ENCODE results near the gene STEAP1.

The STEAP1 gene

DNA sequence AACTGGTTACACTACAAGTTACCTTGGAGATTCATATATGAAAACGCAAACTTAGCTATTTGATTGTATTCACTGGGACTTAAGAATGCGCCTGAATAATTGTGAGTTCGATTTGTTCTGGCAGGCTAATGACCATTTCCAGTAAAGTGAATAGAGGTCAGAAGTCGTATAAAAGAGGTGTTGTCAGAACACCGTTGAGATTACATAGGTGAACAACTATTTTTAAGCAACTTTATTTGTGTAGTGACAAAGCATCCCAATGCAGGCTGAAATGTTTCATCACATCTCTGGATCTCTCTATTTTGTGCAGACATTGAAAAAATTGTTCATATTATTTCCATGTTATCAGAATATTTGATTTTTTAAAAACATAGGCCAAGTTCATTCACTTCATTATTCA lies 9.3 kb downstream of the STEAP1 start:
- H3K27me3 Mint-ChIP-seq, result peaks cover 3% of the 10 kb centered on the region
- no peaks in the 10 kb centered on the region for H3K36me3 Mint-ChIP-seq
- no peak overlapping the region for H3K4me3 Mint-ChIP-seq
- no peaks in the 10 kb centered on the region for H3K9me3 Mint-ChIP-seq
- ATAC-seq (ENCODE audit: low read depth) (no peak), DNase-seq (ENCODE audit: low spot score in 2 of 2) (no peak)
- no peak overlapping the region for H3K27ac Mint-ChIP-seq
- no peaks in the 10 kb centered on the region for H3K4me1 Mint-ChIP-seq

DNA sequence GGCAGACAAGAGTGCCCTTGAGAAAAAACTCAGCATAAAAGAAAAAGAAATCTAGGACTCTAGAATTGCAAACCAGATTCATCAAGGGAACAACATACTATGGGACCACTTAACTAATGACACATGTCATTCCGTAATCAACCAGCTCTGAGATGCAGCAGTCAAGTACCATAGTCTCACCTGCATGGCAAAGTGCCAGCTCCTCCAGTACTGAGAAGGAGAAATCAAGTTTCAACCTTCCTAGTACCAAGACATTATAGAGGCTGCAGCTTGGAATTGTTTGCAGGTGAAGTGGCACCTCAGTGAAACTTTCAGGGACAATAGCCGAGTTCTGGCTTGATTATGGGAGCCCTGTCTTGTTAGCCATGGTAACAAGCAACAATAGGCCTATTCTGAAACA lies 11.5 kb downstream of the STEAP1 start:
- peaks cover 3% of the 10 kb centered on the region for H3K9me3 Mint-ChIP-seq
- H3K4me1 Mint-ChIP-seq, result no peaks in the 10 kb centered on the region
- DNase-seq (ENCODE audit: low spot score in 2 of 2) (no peak), ATAC-seq (ENCODE audit: low read depth) (no peak)
- peaks cover 3% of the 10 kb centered on the region for H3K27me3 Mint-ChIP-seq
- no peak overlapping the region for H3K4me3 Mint-ChIP-seq
- peaks cover under 1% of the 10 kb centered on the region for H3K36me3 Mint-ChIP-seq
- H3K27ac Mint-ChIP-seq, result no peak overlapping the region

DNA sequence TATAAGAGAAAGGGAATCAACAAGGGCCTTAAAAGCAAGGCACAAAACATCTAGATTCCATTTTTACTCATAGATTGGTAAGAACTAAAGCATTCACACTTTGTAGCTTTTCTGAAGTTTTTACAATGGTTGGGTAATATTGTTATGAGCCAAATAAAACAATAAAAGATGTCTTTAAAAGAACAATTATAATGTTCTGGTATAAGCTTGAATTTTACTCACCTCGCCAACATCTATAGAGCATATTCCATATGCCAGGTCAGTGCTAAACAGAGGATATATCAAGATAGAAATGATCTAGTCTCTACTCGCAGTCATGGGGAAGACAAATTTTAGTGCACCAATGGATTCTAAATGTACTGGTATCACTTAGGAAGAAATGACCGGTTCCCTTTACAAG lies 11.9 kb downstream of the STEAP1 start:
- Mint-ChIP-seq H3K4me3 (no peak overlapping the region), H3K27ac (no peak overlapping the region), H3K27me3 (peaks cover 6% of the 10 kb centered on the region), H3K4me1 (no peaks in the 10 kb centered on the region), H3K9me3 (peaks cover 6% of the 10 kb centered on the region), H3K36me3 (peaks cover 5% of the 10 kb centered on the region)
- ATAC-seq (ENCODE audit: low read depth) (no peak), DNase-seq (ENCODE audit: low spot score in 2 of 2) (no peak)

DNA sequence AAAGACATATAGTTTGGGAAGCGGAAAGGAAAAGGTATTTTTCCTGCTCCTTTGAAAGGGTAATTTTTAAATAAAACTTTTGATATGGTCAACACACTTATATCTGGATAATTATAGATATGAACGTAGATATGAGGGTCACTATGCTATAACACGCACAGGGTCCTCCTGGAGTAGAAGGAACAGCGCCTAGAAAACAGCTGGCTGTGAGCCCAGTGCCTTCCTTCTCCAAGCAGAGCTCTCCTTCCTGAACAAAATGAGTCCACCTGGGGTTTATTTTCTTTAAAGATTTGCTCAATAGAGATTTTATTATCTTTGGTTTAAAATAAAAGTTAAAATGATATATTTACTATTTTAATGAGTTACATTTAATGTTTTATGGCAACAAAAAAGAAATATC lies 13.1 kb downstream of the STEAP1 start:
- Mint-ChIP-seq H3K4me3 (no peak overlapping the region), H3K27ac (no peak overlapping the region), H3K9me3 (peaks cover 6% of the 10 kb centered on the region), H3K4me1 (no peaks in the 10 kb centered on the region), H3K36me3 (peaks cover 5% of the 10 kb centered on the region), H3K27me3 (peaks cover 11% of the 10 kb centered on the region)
- no peak for ATAC-seq (ENCODE audit: low read depth)
- no peak for DNase-seq (ENCODE audit: low spot score in 2 of 2)

- peaks cover 5% of the 10 kb centered on the region for H3K4me1 Mint-ChIP-seq
- DNase-seq (ENCODE audit: low spot score in 2 of 2) (no peak), ATAC-seq (ENCODE audit: low read depth) (no peak)
- H3K4me3 Mint-ChIP-seq, result no peak overlapping the region
- H3K27me3 Mint-ChIP-seq, result peaks cover 8% of the 10 kb centered on the region
- peaks cover 5% of the 10 kb centered on the region for H3K36me3 Mint-ChIP-seq
- H3K27ac Mint-ChIP-seq, result no peak overlapping the region
- peaks cover 6% of the 10 kb centered on the region for H3K9me3 Mint-ChIP-seq
These were observed 15.6 kb downstream of the STEAP1 start for GRCh38 chr7:90169891-90170290.

DNA sequence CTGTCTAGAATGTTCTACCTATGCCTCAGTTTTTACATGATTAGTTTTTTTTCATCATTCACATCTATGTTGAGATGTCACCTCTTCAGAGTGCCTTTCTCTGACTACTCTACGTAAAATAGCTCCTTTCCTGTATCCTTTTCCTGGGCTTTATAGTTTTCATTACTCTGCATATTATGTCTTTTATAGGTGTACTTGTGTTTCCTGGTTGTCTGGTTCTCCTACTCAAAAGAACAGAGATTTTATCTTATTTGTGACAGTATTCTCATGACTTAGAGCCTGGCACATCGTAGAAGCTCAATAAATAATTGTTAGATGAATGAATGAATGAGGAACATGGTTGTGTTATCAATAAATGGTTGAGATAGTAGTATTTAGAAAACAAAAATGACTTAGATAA lies 17.9 kb downstream of the STEAP1 start:
- Mint-ChIP-seq H3K27me3 (peaks cover 8% of the 10 kb centered on the region), H3K4me1 (peaks cover 5% of the 10 kb centered on the region)

GRCh38 chr7:90172624-90173023 lies 18.4 kb downstream of the STEAP1 start:
- Mint-ChIP-seq H3K4me1 (peaks cover 5% of the 10 kb centered on the region), H3K27me3 (peaks cover 8% of the 10 kb centered on the region), H3K9me3 (peaks cover 6% of the 10 kb centered on the region), H3K4me3 (no peak overlapping the region), H3K36me3 (peaks cover 5% of the 10 kb centered on the region), H3K27ac (no peak overlapping the region)
- no peak for ATAC-seq (ENCODE audit: low read depth)
- DNase-seq (ENCODE audit: low spot score in 2 of 2), result no peak

More for the DNA sequence above, 17.9 kb downstream of the STEAP1 start:
- no peak for DNase-seq (ENCODE audit: low spot score in 2 of 2)
- H3K27ac Mint-ChIP-seq, result no peak overlapping the region
- no peak overlapping the region for H3K4me3 Mint-ChIP-seq
- peaks cover 6% of the 10 kb centered on the region for H3K9me3 Mint-ChIP-seq
- ATAC-seq (ENCODE audit: low read depth), result no peak
- peaks cover 5% of the 10 kb centered on the region for H3K36me3 Mint-ChIP-seq

GRCh38 chr7:90173127-90173844 lies 19.0 kb downstream of the STEAP1 start:
- Mint-ChIP-seq H3K9me3 (peaks cover 6% of the 10 kb centered on the region), H3K27me3 (peaks cover 8% of the 10 kb centered on the region), H3K4me1 (peaks cover 5% of the 10 kb centered on the region), H3K36me3 (peaks cover 5% of the 10 kb centered on the region), H3K4me3 (no peak overlapping the region), H3K27ac (no peak overlapping the region)
- DNase-seq (ENCODE audit: low spot score in 2 of 2), result no peak
- no peak for ATAC-seq (ENCODE audit: low read depth)

GRCh38 chr7:90175667-90176066 lies 21.4 kb downstream of the STEAP1 start:
- ATAC-seq (ENCODE audit: low read depth) (no peak), DNase-seq (ENCODE audit: low spot score in 2 of 2) (no peak)
- Mint-ChIP-seq H3K4me1 (peaks cover 14% of the 10 kb centered on the region), H3K27ac (no peak overlapping the region), H3K36me3 (peaks cover 4% of the 10 kb centered on the region), H3K9me3 (peaks cover 3% of the 10 kb centered on the region), H3K4me3 (no peak overlapping the region), H3K27me3 (peaks cover 8% of the 10 kb centered on the region)

DNA sequence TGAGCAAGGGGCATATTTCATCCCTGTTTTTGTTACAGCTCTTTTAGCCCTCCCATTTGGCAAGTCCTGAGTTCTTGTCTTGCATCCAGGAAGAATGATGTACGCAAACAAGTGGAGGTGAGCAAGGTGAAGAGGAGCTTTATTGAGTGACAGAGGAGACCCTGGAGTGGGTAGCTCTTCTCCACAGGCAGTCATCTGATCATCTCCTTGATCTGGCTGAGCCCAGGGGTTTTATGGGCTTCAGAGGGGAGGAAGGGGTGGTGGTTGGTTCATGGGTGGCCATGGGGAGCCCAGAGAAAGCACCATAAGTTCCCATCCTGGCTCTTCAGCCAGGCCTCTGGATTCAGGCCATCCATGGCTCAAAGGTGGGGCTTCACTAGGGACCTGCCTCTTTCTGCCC lies 21.9 kb downstream of the STEAP1 start:
- no peaks in the 10 kb centered on the region for H3K36me3 Mint-ChIP-seq
- DNase-seq (ENCODE audit: low spot score in 2 of 2) (no peak), ATAC-seq (ENCODE audit: low read depth) (no peak)
- no peaks in the 10 kb centered on the region for H3K9me3 Mint-ChIP-seq
- no peak overlapping the region for H3K4me3 Mint-ChIP-seq
- no peak overlapping the region for H3K27ac Mint-ChIP-seq
- H3K27me3 Mint-ChIP-seq, result peaks cover 5% of the 10 kb centered on the region
- peaks cover 14% of the 10 kb centered on the region for H3K4me1 Mint-ChIP-seq

GRCh38 chr7:90178166-90178565 lies 23.9 kb downstream of the STEAP1 start:
- Mint-ChIP-seq H3K4me3 (no peak overlapping the region), H3K36me3 (no peaks in the 10 kb centered on the region), H3K4me1 (peaks cover 10% of the 10 kb centered on the region), H3K27me3 (no peaks in the 10 kb centered on the region), H3K27ac (no peak overlapping the region), H3K9me3 (no peaks in the 10 kb centered on the region)
- DNase-seq (ENCODE audit: low spot score in 2 of 2) (no peak), ATAC-seq (ENCODE audit: low read depth) (no peak)

DNA sequence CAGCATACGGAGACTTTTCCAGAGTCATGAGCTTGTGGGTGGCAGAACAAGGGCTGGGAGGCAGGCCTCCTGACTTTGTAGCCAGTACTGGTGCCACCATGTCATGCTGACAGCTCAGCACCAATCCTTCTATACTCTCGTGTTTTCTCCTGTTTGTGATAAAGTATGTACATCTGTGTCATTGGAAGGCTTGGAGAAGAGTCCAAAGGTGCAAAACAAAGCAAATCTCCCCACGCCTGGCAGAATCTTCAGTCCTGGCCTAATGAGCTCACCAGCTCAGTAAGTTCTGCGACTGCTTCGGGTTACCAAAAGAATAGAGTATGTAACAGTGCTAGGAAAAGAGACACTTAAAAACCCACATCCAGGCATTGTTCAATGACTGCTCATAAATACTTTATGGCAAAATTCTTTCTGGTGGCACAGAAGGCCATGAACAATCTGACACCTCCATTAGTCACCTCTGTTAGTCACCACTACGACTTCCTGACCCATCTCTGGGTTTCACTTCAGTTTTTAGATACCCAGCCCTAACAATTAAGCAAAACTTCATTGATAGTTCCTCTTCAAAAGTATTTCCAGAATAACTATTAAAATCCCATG lies 24.5 kb downstream of the STEAP1 start:
- H3K27ac Mint-ChIP-seq, result peak overlapping the region; percentile 53
- H3K27me3 Mint-ChIP-seq, result no peaks in the 10 kb centered on the region
- H3K4me1 Mint-ChIP-seq, result peaks cover 9% of the 10 kb centered on the region
- ATAC-seq (ENCODE audit: low read depth), result peak; percentile 93
- no peaks in the 10 kb centered on the region for H3K9me3 Mint-ChIP-seq
- H3K4me3 Mint-ChIP-seq, result no peak overlapping the region
- DNase-seq (ENCODE audit: low spot score in 2 of 2), result no peak
- H3K36me3 Mint-ChIP-seq, result no peaks in the 10 kb centered on the region

DNA sequence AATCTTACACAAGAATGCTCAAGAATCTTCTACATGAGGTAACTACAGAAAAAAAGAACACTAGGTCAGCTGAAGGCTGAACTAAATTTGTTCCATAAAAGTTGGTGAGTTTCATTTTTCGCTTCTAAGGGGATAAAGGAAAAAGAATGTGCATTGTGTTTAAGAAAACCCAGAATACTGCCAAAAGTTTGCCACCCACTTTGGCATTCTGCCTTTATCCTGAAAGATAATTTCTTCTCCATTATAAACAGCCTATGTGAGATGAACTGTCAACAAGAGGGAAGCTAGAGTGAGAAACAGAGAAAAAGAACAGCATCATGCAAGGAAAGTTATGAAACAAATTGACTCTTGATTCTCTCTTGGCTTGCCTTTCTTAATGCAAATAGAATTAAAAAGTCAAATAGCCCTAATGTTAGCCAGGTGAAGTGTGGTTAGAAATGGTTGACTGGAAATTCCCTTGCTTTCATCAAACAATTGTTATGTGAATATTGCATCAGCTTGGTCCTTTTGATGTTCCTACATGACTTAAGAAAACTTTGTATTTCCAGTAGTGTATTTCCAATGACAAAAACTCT lies 25.8 kb downstream of the STEAP1 start:
- Mint-ChIP-seq H3K27me3 (no peaks in the 10 kb centered on the region), H3K27ac (no peak overlapping the region), H3K4me3 (no peak overlapping the region), H3K9me3 (no peaks in the 10 kb centered on the region), H3K36me3 (no peaks in the 10 kb centered on the region), H3K4me1 (peaks cover 9% of the 10 kb centered on the region)
- no peak for DNase-seq (ENCODE audit: low spot score in 2 of 2)
- ATAC-seq (ENCODE audit: low read depth), result no peak

- Mint-ChIP-seq H3K4me3 (no peak overlapping the region), H3K9me3 (no peaks in the 10 kb centered on the region), H3K27me3 (no peaks in the 10 kb centered on the region), H3K27ac (no peak overlapping the region), H3K36me3 (no peaks in the 10 kb centered on the region), H3K4me1 (peaks cover 9% of the 10 kb centered on the region)
- DNase-seq (ENCODE audit: low spot score in 2 of 2) (no peak), ATAC-seq (ENCODE audit: low read depth) (no peak)
These were observed 26.4 kb downstream of the STEAP1 start for GRCh38 chr7:90180649-90181048.

GRCh38 chr7:90181485-90181884 lies 27.2 kb downstream of the STEAP1 start:
- no peak overlapping the region for H3K4me3 Mint-ChIP-seq
- H3K36me3 Mint-ChIP-seq, result no peaks in the 10 kb centered on the region
- DNase-seq (ENCODE audit: low spot score in 2 of 2) (no peak), ATAC-seq (ENCODE audit: low read depth) (no peak)
- H3K27me3 Mint-ChIP-seq, result no peaks in the 10 kb centered on the region
- H3K4me1 Mint-ChIP-seq, result peaks cover 9% of the 10 kb centered on the region
- H3K27ac Mint-ChIP-seq, result no peak overlapping the region
- H3K9me3 Mint-ChIP-seq, result no peaks in the 10 kb centered on the region

All from memory B cell (primary cell).